Measurements from ENCODE around the gene BPIFB1.

The BPIFB1 gene

DNA sequence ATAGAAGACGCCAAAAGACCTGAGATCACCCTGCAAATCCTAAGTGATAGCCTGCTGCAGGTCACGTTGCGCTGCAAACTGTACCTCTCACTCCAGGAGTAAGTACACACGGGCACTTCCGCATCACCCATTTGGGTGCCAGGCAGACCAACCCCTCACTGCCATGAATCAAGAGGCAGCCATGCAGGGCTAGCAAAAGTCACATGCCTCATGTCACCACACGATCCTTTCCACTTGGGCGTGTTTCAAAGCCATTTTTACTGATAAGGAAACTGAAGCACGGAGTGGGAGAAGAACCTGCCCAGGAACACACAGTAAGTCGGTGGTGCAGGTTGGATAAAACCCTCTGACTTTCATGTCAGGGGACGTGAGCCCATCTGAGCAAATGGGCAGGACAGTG lies 37.0 kb downstream of the BPIFB1 start:
- H3K4me3 ChIP-seq (ENCODE audit: low read depth, low read length) = no peak overlapping the region

DNA sequence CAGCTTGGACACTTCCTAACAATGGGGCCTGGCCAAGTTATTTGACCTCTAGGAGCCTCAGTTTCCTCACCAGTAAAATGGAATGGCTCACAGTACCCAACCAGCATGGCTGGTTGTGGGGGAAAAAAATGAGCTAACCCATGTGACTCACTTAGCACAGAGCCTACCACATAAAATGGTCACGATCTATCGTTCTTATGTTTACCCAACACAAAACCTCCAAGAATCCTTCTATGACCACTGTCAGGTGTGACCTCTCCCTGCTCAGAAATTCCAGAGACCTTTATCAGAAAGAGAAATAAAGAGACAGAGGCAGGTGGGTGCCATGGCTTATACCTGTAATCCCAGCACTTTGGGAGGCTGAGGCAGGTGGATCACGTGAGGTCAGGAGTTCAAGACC lies 39.4 kb downstream of the BPIFB1 start:
- H3K4me3 ChIP-seq (ENCODE audit: low read depth, low read length) = no peak overlapping the region

DNA sequence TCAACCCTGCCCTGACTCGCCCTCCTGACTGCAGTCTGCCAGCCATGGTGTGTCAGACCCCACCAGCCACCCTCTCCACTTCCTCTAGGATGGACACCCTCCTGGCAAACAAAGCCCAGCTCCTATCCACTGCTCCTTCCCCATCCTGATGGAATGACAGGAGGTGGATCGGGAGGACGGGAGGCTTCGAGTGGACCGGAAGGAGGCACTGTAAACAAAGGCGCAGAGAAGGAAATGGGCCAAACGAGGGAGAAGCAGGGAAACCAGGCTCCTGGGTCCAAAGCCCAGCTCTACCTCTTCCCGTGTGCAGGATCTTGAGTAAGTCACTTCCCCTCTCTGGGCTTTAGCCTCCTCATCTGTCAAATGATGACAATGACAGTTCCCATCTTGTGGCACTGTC lies 40.2 kb downstream of the BPIFB1 start:
- no peak overlapping the region for H3K4me3 ChIP-seq (ENCODE audit: low read depth, low read length)

DNA sequence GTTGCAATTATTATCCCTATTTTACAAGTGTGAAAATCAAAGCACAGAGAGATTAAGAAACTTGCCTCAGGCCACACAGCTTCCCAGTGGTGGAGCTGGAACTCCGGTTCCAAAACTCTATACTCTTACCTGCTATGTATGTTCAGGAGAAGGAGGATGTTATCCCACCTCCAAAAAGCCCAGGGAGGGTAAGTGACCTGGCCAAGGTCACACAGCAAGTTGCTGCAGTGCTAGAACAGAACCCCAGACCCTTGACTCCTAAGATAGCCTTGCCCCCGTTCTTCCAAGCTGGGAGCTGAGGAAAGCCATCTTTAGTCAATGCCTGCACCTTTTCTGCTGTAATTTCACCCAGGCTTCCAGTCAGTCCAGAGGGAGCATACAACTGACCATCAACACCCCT lies 42.3 kb downstream of the BPIFB1 start:
- no peak overlapping the region for H3K4me3 ChIP-seq (ENCODE audit: low read depth, low read length)

DNA sequence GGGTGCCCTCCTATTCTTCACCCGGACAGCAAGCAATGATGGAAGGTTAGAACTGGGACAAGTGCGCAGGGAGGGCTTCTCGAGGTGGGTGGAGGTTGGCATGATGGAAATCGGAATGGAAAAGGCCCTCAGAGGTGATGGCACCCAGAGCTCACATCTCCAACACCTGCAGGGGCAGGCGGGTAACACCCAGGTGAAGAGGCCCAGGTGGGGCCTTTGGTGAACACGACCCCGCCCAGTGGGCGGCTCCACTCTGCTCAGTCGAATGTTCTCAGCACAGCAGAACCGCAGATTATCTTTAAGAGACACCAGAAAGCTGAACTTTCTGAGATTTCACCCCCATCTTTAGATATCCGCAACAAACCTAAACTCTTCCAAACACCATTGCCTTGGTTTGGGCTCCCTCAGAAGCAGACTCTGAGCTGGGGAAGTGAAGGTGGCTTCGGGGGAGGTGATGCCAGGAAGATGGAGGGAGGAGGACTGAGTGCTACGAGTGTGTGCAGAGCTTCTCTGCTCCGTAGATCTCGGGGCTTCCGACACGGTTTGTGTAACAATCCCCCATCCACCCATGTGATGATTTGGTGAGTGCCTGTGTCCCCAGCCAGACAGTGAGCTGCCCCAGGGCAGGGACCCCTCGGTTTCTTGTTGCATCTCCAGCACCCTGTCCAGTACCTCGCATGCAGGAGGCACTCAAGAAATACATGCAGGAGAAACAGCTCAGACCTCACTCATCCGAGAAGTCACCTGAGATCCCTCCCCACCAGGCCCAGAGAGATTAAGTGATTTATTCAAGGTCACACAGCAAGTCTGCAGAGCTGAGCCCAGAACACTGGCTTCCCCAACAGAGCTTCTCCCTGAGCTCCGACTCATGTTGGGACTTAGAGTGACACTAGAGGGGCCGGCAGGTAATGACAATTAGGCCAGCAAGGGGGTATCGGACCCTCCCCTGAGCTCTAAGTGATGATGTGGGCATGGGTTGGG lies 45.4 kb downstream of the BPIFB1 start:
- H3K4me3 ChIP-seq (ENCODE audit: low read depth, low read length) = no peak overlapping the region

DNA sequence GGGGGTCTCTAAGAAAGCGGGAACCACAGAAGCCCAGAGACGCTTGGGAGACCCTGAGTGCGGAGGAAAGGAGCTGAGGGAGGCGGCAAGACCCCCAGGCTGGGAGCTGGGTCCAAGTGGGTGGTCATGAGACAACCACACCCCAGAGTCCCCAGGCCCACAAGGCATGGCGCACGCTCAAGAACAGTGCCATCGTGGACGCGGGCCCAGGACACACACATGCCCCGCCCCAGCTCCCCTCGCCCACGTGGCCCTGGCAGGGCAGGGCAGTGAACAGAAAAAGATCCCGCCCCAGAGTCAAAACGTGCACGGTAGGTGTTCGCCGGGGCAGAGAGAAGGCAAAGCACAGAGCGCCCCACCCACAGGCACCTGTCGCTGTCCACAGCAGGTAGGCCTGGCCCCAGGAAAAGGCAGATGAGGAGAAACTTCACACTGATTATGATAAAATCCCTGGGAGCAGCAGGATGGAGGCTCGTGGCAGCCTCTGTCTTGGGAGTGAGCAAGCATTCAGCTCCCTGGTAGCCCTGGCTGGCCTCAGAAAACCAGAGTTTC lies 50.0 kb downstream of the BPIFB1 start:
- H3K4me3 ChIP-seq (ENCODE audit: low read depth, low read length) = no peak overlapping the region

DNA sequence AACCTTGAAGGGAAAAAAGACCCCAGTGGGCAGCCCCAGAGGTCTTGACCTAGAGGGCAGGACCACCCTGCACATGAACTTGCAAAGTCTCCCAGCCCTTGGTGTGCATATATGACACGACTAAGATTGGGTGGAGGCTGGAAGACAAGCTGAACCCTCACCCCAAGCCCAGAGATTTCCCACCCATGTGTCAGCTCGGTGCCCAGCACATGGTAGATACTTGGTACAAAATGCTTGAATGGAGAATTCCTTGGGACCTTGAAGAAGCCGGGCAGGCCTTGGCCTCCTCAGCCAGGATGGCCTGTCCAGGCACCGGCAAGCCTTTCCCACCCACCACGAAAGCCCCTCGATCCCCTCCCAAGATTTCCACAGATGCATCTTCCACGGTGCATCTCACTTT lies 50.6 kb downstream of the BPIFB1 start:
- no peak overlapping the region for H3K4me3 ChIP-seq (ENCODE audit: low read depth, low read length)

DNA sequence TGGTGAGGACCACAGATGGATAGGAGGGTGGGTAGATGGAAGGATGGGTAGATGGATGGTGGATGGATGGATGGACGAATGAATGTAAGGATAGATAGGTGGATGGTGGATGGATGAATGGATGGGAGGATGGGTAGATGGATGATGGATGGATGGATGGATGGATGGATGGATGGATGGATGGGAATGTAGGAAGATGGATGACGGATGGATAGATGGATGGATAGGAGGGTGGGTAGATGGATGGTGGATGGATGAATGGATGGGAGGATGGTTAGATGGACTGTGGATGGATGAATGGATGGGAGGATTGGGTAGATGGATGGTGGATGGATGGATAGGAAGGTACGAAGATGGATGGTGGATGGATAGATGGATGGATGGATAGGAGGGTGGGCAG lies 51.1 kb downstream of the BPIFB1 start:
- H3K4me3 ChIP-seq (ENCODE audit: low read depth, low read length) = no peak overlapping the region

DNA sequence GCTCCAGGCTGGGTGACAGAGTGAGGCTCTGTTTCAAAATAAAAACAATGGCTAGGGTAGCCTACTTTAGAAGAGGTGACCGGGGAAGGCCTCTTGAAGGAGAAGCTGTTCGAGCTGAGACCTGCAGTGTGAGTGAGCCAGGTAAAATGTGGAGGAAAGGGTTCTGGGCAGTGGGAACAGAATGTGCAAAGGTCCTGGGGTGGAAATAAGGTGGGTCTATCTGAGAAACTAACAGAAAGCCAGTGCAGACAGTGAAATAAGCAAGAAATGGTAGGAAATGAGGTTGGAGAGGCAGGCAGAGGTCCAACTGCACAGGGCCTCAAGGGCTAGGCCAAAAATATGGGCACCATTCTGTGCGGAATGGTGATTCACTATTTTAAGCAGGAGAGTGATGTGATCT lies 53.4 kb downstream of the BPIFB1 start:
- no peak overlapping the region for H3K4me3 ChIP-seq (ENCODE audit: low read depth, low read length)

DNA sequence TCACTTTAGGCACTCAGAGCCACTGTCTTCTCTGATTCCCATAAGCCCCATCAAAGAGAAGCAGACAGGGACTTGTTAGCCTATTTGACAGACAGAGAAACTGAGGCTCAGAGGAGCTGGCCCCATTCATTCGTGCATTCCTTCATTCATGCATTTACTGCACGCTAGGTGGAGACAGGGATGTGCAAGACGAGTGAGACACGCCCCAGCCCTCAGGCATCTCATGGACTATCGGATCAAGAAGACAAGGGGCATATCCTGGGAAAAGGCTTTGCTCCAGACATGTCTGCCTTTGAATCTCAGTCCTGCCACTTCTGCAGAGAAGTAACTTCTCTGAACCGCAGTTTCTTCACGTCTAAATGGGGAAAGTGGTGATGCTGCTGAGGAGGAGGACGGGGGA lies 54.1 kb downstream of the BPIFB1 start:
- H3K4me3 ChIP-seq (ENCODE audit: low read depth, low read length) = no peak overlapping the region

DNA sequence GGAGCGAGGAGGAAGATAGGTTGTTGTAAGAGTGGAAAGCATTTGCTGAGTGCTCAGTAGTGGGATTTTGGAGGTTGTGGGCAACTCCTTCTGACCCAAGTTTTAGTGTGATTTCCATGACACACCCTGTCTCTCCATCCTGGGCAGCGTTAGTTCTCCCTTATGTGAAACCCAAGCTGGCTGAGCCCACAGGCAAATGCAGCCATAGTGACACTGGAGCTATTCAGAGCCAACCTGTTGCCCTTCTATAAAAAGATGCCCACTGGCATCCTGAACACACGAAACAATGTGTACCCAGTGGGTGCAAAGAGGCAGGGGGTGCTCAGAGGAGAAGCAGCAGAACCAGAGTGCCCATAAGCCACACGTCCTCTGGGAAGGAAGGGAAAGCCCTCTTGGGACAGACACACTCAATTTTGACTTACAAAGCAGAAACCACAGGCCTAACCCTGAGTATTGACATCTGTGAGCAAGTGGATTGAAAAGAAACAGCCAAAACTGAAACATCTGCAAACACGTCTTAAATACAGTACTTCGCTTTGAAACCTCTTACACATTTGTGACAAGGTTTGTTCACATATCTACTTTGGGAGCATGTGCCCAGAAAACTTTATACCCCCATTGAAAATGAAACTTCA lies 54.6 kb downstream of the BPIFB1 start:
- no peak overlapping the region for H3K4me3 ChIP-seq (ENCODE audit: low read depth, low read length)

DNA sequence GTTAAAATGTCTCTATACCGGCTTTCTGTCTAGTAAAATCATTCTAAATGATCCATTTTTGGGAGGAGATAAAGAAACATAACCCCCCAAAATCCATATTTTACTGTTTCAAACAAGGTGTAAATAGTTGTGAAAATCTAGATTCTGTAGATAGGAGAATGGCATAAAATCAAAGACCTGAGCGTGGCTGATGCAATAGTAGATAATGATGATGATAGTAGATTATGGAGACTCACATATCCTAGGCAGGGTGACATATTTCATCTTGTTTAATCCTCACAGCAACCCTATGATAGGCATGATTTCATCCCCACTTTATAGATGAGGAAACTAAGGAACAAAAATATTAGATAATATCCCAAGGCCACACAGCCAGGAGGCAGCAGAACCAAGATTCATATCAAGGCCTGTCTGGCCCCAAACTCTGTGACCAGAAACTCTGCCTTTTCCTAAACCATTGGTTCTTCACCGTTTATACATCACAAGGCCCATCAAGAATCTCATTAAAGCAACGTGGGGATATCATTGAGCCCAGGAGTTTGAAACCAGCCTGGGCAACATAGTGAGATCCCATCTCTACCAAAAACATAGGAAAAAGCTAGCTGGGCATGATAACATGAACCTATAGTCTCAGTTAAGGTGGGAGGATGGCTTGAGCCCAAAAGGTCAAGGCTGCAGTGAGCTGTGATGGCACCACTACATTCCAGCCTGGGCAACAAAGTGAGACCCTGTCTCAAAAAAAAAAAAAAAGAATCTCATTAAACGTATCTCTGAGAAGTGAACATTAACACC lies 55.6 kb downstream of the BPIFB1 start:
- H3K4me3 ChIP-seq (ENCODE audit: low read depth, low read length) = no peak overlapping the region

DNA sequence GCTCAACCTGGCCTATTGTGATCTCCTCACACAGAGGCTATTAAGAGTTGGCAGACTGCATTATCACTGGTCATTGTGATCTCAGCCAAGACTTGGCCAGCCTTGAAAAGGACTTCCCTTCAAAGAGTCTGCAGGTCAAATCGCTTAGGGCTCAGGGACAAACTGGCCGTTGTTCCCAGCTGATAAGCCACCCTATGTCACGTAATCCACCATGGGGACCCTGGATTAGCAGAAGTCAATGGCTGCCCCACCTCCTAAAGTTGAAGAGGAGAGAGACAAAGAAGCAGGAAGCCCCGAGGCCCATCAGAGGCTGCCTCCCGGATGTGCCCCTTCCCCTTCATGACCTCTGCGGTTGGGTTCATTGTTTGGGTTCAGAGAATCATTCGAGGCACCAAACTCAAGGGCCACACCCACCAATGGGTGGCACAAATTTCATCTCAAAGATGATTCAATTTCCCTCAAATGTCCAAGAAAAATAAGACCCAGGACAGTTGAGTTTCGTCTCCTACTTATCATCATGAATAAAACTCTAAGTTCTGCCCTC lies 56.6 kb downstream of the BPIFB1 start:
- H3K4me3 ChIP-seq (ENCODE audit: low read depth, low read length) = no peak overlapping the region

DNA sequence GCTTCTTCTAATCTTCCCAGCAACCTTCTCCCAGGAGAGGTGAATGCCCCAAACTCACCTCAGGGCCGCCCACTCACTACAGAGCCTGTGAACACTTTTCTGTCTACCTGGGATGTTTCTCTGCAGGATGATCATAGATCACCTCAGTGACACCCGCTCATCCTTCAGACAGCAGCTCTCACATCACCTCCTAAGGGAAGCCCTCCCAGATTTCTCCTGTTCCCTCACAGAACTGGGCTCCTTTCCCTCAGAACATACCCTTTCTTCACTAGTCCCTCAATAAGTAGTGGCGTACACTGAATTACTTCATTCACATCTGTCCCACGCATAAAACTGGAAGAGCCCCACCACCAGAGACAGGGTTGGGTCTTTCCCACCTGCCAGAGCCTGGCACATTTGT lies 60.5 kb downstream of the BPIFB1 start:
- H3K4me3 ChIP-seq (ENCODE audit: low read depth, low read length) = no peak overlapping the region

DNA sequence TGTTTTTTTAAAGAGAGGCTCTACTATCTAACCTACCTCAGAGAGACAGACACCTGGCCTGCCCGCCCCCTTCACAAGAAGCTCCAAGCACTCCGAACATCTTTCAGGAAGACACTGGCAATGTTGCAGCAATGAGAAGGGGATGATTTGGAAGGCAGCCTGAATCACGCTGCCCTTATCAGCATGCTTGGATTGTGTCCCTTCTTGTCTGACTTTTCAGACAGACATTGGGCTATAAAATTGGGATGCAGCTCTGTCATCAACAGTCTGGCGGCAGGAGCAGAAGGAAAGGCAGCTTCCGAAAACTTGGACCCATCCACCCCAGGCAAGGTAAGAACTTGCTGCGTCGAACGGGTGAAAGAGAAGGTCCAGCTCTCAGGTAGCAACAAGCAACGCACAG lies 62.3 kb downstream of the BPIFB1 start:
- H3K4me3 ChIP-seq (ENCODE audit: low read depth, low read length) = no peak overlapping the region

DNA sequence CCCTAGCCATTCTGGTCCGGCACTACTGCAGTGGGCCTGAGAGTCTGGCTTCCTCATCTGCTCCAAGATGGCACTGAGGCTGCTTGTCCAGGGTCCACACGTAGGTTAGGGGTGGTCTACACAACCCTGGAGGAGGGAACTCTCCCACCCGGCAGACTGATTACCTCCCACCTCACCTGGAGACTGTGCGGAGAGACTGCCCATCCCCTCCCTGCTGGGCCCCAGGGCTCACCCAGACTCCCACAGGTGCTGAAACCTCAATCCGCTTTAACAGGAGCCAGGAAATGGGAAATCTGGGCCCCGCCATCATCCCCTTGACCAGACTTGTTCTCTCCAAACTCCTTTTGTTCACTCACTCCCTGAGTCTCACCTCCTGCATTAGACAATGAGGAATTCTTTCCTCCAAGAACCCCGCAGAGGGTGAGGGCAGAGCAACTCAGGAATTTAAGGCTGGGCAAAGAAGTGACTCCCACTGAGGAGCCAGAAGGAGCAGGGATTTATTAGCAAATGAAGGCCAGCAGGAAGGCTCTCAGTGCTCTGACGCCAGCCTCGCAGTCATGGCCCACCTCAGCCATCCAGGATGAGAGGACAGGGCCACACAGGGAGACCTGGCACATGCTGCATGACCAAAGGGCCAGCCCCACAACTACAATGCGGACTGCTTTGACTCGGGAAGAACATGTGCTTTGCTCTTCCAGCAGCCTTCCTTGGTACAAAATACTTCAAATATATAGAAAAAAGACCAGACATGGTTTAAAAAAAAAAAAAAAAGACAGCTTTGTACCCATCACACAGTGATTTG lies 65.3 kb downstream of the BPIFB1 start:
- no peak overlapping the region for H3K4me3 ChIP-seq (ENCODE audit: low read depth, low read length)

DNA sequence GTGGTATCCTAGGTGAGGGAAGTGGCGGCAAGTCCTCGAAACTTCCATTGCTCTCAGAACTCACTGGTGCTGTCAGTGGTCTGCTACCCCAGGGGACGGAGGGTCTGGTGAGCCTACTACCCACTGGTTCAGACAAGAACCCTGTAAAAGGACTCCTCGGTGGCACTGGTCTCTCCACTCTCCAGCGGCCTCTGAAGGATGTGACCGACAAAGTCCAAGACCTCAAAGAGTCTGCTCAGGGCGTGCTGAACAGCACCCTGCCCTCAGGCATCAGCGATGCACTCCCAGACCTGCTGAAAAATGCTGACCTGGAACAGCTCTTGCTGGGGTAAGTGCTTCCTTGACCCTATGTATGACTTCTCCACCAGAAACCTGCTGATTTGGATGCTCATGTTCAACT lies 66.5 kb downstream of the BPIFB1 start:
- H3K4me3 ChIP-seq (ENCODE audit: low read depth, low read length) = no peak overlapping the region

DNA sequence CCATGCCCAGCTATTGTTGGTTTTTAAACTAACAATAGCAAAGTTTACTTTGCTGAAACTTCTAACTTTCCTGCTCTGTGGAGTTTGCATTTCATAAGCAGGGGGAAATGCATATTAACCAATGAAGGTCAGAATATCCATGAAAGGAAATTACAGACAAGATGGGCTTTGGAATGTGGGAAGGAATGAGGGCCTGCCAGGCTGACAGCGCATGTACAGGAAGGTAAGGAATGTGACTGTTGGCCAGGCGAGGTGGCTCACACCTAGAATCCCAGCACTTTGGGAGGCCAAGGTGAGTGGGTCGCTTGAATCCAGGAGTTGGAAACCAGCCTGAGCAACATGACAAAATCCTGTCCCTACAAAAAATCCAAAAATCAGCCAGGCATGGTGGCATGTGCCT lies 68.7 kb downstream of the BPIFB1 start:
- no peak overlapping the region for H3K4me3 ChIP-seq (ENCODE audit: low read depth, low read length)

DNA sequence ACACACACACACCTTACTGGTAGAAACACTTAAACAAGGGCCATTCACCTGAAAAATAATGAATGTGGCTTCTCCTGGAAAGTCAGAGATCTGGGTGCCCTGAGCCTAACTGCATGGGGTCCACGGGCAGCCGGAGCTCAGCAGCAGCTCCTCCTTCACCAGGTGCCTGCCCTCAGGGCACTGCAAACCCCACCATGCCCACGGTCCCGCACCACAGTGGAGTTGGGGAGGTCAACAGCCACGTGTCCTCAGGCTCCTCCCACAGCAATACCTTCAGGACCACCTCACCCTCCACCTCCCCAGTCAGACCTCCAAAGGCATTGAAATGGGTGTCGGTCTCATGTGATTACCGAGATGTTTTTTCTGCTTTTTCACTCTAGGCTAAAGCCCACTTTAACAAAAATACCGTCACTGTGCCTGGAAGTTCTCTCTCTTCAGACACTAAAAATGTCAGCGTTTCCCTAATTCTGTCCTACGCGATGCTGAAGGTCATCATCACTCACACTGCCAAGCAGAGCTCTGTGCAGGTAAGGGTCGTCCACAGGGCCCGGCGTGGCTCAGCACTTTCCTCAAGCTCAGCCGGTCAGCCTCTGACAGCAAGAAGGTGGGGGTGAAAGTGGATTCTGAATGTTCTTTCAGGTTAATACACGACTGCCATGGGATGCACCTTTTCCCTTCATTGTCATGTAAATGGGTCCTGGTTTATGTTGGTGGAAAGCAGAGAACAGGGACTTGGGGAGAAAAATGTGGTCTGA lies 69.4 kb downstream of the BPIFB1 start:
- no peak overlapping the region for H3K4me3 ChIP-seq (ENCODE audit: low read depth, low read length)

DNA sequence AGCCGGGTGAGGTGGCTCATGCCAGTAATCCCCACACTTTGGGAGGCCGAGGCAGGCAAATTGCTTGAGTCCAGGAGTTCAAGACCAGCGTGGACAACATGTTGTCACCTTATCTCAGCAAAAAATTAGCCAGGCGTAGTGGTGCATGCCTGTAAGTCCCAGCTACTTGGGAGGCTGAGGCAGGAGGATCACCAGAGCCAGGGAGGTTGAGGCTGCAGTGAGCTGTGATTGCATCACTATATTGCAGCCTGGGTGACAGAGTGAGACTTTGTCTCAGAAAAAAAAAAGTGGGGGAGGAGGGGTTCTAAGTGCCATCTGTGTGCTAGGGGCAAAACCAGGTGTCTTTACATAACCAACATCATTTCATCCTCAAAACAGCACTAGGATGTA lies 70.0 kb downstream of the BPIFB1 start:
- no peak overlapping the region for H3K4me3 ChIP-seq (ENCODE audit: low read depth, low read length)
